Measurements from ENCODE around the gene BCAN. TPM values are rescaled to one million over a fixed set of nuclear protein-coding genes. Genes with fewer than 3 reads are reported as not detected.

The BCAN gene
- total and polyA plus RNA-seq, 2 of the 8 experiments (the other 6 are each of a cell fraction or from before 2014, with no cell fraction given) = 4.5 to 24.0 TPM

DNA sequence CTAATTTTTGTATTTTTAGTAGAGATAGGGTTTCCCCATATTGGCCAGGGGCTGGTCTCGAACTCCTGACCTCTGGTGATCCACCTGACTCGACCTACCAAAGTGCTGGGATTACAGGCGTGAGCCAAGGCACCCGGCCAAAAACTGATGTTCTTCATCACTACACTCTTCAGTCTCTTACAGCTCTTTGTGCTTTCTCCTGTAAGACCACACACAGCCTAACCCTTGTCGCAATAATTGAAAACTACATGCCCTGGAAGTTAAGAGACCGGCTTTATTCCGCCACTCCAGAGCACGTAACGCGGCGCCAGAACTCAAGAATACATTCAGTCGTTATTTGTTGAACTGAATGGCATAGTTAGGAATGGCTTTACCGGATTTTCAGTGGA lies 41.2 kb upstream of the BCAN start:
- peaks cover 13 to 31% (median 29%) of the 10 kb centered on the region in 4 experiments for H3K36me3 ChIP-seq (ENCODE audit: control insufficient read depth in 2 of 4, insufficient read depth in 4 of 4, low read length in 3 of 4)
- H2BK12ac ChIP-seq (ENCODE audit: low read depth, low read length) = 0 out of 2 replicates have a peak overlapping the region, but pooled peaks have one; percentile 17
- ChIA-PET CTCF (ENCODE audit: partially characterized antibody) (interaction anchor here (0.8 to 3.2 kb wide), 6 partner anchors 8 to 116 kb away, joined by 3 to 12 read pairs (median 4); partner anchors contain the start of gene HAPLN2), POLR2A (ENCODE audit: partially characterized antibody) (interaction anchor here (0.7 to 6.6 kb wide), 8 partner anchors 8 to 128 kb away, joined by 3 to 66 read pairs (median 3); partner anchors contain the start of genes IQGAP3, ISG20L2 and NAXE)
- H3K4me2 ChIP-seq (ENCODE audit: insufficient read depth in 1 of 2, low read depth in 2 of 2, low read length in 2 of 2) = peak overlapping the region; percentile 55 to 73
- H2AK5ac ChIP-seq (ENCODE audit: low read depth, low read length) = peak overlapping the region; percentile 71; the same call in 1 of the 2 replicates
- H4K5ac ChIP-seq (ENCODE audit: insufficient read length, low read depth, low read length) = no peak overlapping the region
- H3K4ac ChIP-seq (replicated peaks; ENCODE audit: insufficient read length, low read depth, low read length) = no peak overlapping the region
- peak overlapping the region; percentile 66; the same call in 1 of the 2 replicates for H2BK5ac ChIP-seq (ENCODE audit: low read depth, low read length)
- WGBS, 2 experiments (ENCODE audit: extremely low coverage in 1 of 2, insufficient coverage in 1 of 2, insufficient read length in 1 of 2, insufficient replicate concordance in 2 of 2, low coverage in 1 of 2, low lambda C conversion rate in 2 of 2, missing lambda C conversion rate in 1 of 2) = 11% methylated on average over 13 of the region's 13 CpGs; no CpG with 5 or more reads in 1 of the 2 experiments
- peaks cover 3 to 19% of the 10 kb centered on the region in 2 experiments for H3K79me2 ChIP-seq (ENCODE audit: control insufficient read depth in 1 of 2, insufficient read depth in 2 of 2, low read length in 2 of 2)
- H3K4me3 ChIP-seq (ENCODE audit: extremely low read depth in 1 of 4, insufficient read depth in 2 of 4, low read depth in 3 of 4, low read length in 4 of 4) = peak overlapping the region; percentile 86 to 97 (median 91)
- H4K8ac ChIP-seq (ENCODE audit: extremely low read depth, insufficient read depth, low read length) = peak overlapping the region; percentile 26; the same call in 1 of the 2 replicates
- no peak overlapping the region for H4K91ac ChIP-seq (replicated peaks; ENCODE audit: insufficient read length, low read length)
- H3K4me1 ChIP-seq (replicated peaks in 1 of 4; ENCODE audit: control insufficient read depth in 3 of 4, insufficient read depth in 4 of 4, low read length in 3 of 4) = peaks cover 0 to 8% (median 3%) of the 10 kb centered on the region in 4 experiments; a peak in 5 of 7 replicates
- H3K27me3 ChIP-seq (replicated peaks in 1 of 4; ENCODE audit: control insufficient read depth in 3 of 4, extremely low read depth in 1 of 4, insufficient read depth in 3 of 4, low read length in 3 of 4) = no peaks in the 10 kb centered on the region
- H2AFZ ChIP-seq (ENCODE audit: low read length) = peak overlapping the region; percentile 37; the same call in 1 of the 2 replicates
- no peak overlapping the region for H3K23ac ChIP-seq (ENCODE audit: insufficient read length)
- FAIRE-seq = no peak
- peaks cover 2% of the 10 kb centered on the region; the same call in 1 of the 2 replicates for H3K79me1 ChIP-seq (ENCODE audit: low read depth, low read length)
- H2BK15ac ChIP-seq (ENCODE audit: low read length) = no peak overlapping the region
- peaks cover 0 to 1% of the 10 kb centered on the region in 2 experiments for H4K20me1 ChIP-seq (replicated peaks in 1 of 2; ENCODE audit: control insufficient read depth in 1 of 2, insufficient read depth in 2 of 2, low read length in 2 of 2)
- no peak overlapping the region for H2BK20ac ChIP-seq (ENCODE audit: low read length)
- no peak for DNase-seq (ENCODE audit: low read depth in 1 of 2, low spot score in 2 of 2)
- no peaks in the 10 kb centered on the region for H3K9me3 ChIP-seq (ENCODE audit: insufficient read depth in 2 of 2, low read depth in 1 of 2, low read length in 1 of 2)
- H2BK120ac ChIP-seq (replicated peaks; ENCODE audit: low read depth, low read length) = no peak overlapping the region
- H3K27ac ChIP-seq (ENCODE audit: low read depth, low read length) = peak overlapping the region; percentile 73
- H3K23me2 ChIP-seq (ENCODE audit: low read depth, low read length) = peaks cover 5% of the 10 kb centered on the region; the same call in 1 of the 2 replicates
- no peak overlapping the region for H3K14ac ChIP-seq (ENCODE audit: insufficient read length)
- H3K18ac ChIP-seq (ENCODE audit: extremely low read depth, low read length) = peak overlapping the region; percentile 85; the same call in 1 of the 2 replicates
- H3K9ac ChIP-seq (replicated peaks in 1 of 4; ENCODE audit: extremely low read depth in 1 of 4, low read depth in 3 of 4, low read length in 3 of 4) = peak overlapping the region; percentile 40 to 91 (median 84)
- H3K56ac ChIP-seq (replicated peaks; ENCODE audit: insufficient read length, low read depth, low read length) = no peak overlapping the region
- TF ChIP-seq CREB1 (IDR thresholded peaks at IDR 0.05) (no peak), RNF2 (IDR thresholded peaks at IDR 0.05; ENCODE audit: borderline replicate concordance, low read depth, low read length, missing control alignments, poor library complexity, severe bottlenecking) (no peak), RXRA (IDR thresholded peaks at IDR 0.05; ENCODE audit: insufficient read depth, low read depth, low read length) (no peak), KDM1A (IDR thresholded peaks at IDR 0.05; ENCODE audit: borderline replicate concordance, low read length) (no peak), SIX5 (IDR thresholded peaks at IDR 0.05; ENCODE audit: low read depth, low read length) (no peak), CEBPB (IDR thresholded peaks at IDR 0.05; ENCODE audit: low read depth, low read length) (no peak), TBP (IDR thresholded peaks at IDR 0.05; ENCODE audit: low read depth, low read length) (no peak), SIN3A (conservative IDR thresholded peaks at IDR 0.05 in 1 of 2, IDR thresholded peaks at IDR 0.05 in 1 of 2; ENCODE audit: low read depth in 1 of 2, low read length in 2 of 2) (no peak), SIRT6 (IDR thresholded peaks at IDR 0.05; ENCODE audit: low read length) (no peak), GABPA (IDR thresholded peaks at IDR 0.05; ENCODE audit: borderline replicate concordance, insufficient read depth, low read length) (no peak), SUZ12 (IDR thresholded peaks at IDR 0.05; ENCODE audit: low read length) (no peak), RBBP5 (IDR thresholded peaks at IDR 0.05; ENCODE audit: borderline replicate concordance, low read depth, low read length) (no peak), TAF7 (optimal IDR thresholded peaks at IDR 0.05; ENCODE audit: borderline replicate concordance, low read depth, low read length) (no peak)

Data from H1 (cell line).